Right cardiac atrium (tissue), 5 donors: ENCODE data around the gene TTLL12. TPM values are rescaled to one million over a fixed set of nuclear protein-coding genes. Genes with fewer than 3 reads are reported as not detected.

Experiments
- ATAC-seq, 2 donors: fragments of 200-7000 bp; cut with Tn5 transposase; one replicate each; pipeline versions ENCODE4 v1.8.0 to v1.9.1; 2020; ENCODE audit warnings: moderate library complexity in 2 of 2, mild to moderate bottlenecking in 1 of 2
- DNase-seq, 3 donors: peaks; one replicate each; pipeline ENCODE4 v3.0.0-alpha.2; 2020
- H3K27ac ChIP-seq: one replicate; pipeline ENCODE4 v1.5.1; 2013; ENCODE audit warnings: mild to moderate bottlenecking, low read length, control low read depth, moderate library complexity
- H3K27me3 ChIP-seq: one replicate; pipeline ENCODE4 v1.6.1; 2013; ENCODE audit not compliant: control insufficient read depth, insufficient read depth
- H3K4me1 ChIP-seq: one replicate; pipeline ENCODE4 v1.6.1; 2013; ENCODE audit warnings: low read length; ENCODE audit not compliant: control insufficient read depth, insufficient read depth
- H3K4me3 ChIP-seq: one replicate; pipeline ENCODE4 v1.5.1; 2013; ENCODE audit warnings: low read length, control low read depth
- H3K9me3 ChIP-seq: one replicate; pipeline ENCODE4 v1.6.1; 2013; ENCODE audit warnings: low read length; ENCODE audit not compliant: control insufficient read depth
- WGBS: extraction: QIAGEN DNeasy Blood & Tissue Kit; methylation state at CpG from one replicate; pipeline ENCODE4 v1.1.7; 2013; 5-methylcytosine and 5-hydroxymethylcytosine counted together
- intact Hi-C, 4 donors: fragments of 100-400 bp; cut with DNase I; formaldehyde crosslinking; loops; one replicate each; pipeline versions ENCODE4 v1.11.0 to v1.14.0; 2022 to 2023
- polyA plus RNA-seq: library from polyadenylated mRNA; stranded (reverse); fragments of 200-250 nt; gene quantifications from one replicate; pipeline ENCODE4 v1.2.3, GENCODE V29; 2013
- total RNA-seq, 4 donors: library from RNA; stranded (reverse); fragmentation: NEBNext Ultra II Directional; extraction: Animal tissue kit (Norgen Biotek cat#: 25700); gene quantifications; one replicate each; pipeline ENCODE4 v1.2.1, GENCODE V29; 2021
- donor health status: healthy with polysubstance abuse.
- donor health status: DM: no; HTN: yes; CAD: no.
- donor health status: DM: no; HTN: no; CAD: no.
- donor health status: DM: no; HTN: yes; CAD: no; lungs with severe emphysema.
- donor health status: DM: yes; HTN: yes; CAD: no.

Gene TTLL12
- total and polyA plus RNA-seq, 5 donors: 6.9 to 11.0 (median 10.1) TPM

GRCh38 chr22:43131773-43132501 is 55.0 kb downstream of the TTLL12 start:
- DNase-seq: peak; percentile 65 to 86 (median 84)
- intact Hi-C loops: no loop called here
- Histone ChIP-seq H3K27ac (no peak overlapping the region), H3K4me1 (peaks cover 9% of the 10 kb centered on the region), H3K27me3 (no peaks in the 10 kb centered on the region), H3K4me3 (no peak overlapping the region), H3K9me3 (no peaks in the 10 kb centered on the region)
- ATAC-seq: peak; percentile 65 to 70
- 55% methylated on average over 17 of the region's 17 CpGs for WGBS

- DNase-seq (no peak), ATAC-seq (no peak)
- WGBS: 63% methylated on average over 16 of the region's 16 CpGs
- intact Hi-C loops: no loop called here
- Histone ChIP-seq H3K9me3 (no peaks in the 10 kb centered on the region), H3K4me1 (peaks cover 7% of the 10 kb centered on the region), H3K27ac (no peak overlapping the region), H3K27me3 (no peaks in the 10 kb centered on the region), H3K4me3 (no peak overlapping the region)
Observed at GRCh38 chr22:43129426-43130425, 57.2 kb downstream of the TTLL12 start.

GRCh38 chr22:43128928-43129424 is 58.0 kb downstream of the TTLL12 start:
- intact Hi-C loops: no loop called here
- no peaks in the 10 kb centered on the region for H3K9me3 ChIP-seq
- ATAC-seq: no peak

GRCh38 chr22:43128116-43128515 is 58.8 kb downstream of the TTLL12 start:
- H3K4me1 ChIP-seq: peaks cover 7% of the 10 kb centered on the region
- H3K27ac ChIP-seq: no peak overlapping the region
- no peaks in the 10 kb centered on the region for H3K27me3 ChIP-seq
- intact Hi-C loops: no loop called here
- DNase-seq (no peak), ATAC-seq (no peak)
- H3K9me3 ChIP-seq: no peaks in the 10 kb centered on the region
- H3K4me3 ChIP-seq: no peak overlapping the region
- 63% methylated on average over 13 of the region's 13 CpGs for WGBS

More at GRCh38 chr22:43128928-43129424, 58.0 kb downstream of the TTLL12 start:
- DNase-seq: no peak
- peaks cover 7% of the 10 kb centered on the region for H3K4me1 ChIP-seq
- H3K27me3 ChIP-seq: no peaks in the 10 kb centered on the region
- no peak overlapping the region for H3K27ac ChIP-seq
- H3K4me3 ChIP-seq: no peak overlapping the region
- WGBS: 61% methylated on average over 20 of the region's 20 CpGs

GRCh38 chr22:43127166-43127908 is 59.6 kb downstream of the TTLL12 start:
- 88% methylated on average over 17 of the region's 17 CpGs for WGBS
- H3K4me3 ChIP-seq: no peak overlapping the region
- ATAC-seq: no peak
- no peaks in the 10 kb centered on the region for H3K27me3 ChIP-seq
- no peak overlapping the region for H3K27ac ChIP-seq
- H3K4me1 ChIP-seq: peaks cover 7% of the 10 kb centered on the region
- H3K9me3 ChIP-seq: no peaks in the 10 kb centered on the region
- no peak for DNase-seq
- intact Hi-C loops: no loop called here

GRCh38 chr22:43126501-43127165 is 60.3 kb downstream of the TTLL12 start:
- ATAC-seq (peak in 1 of 2 donors; percentile 30), DNase-seq (no peak)
- no peak overlapping the region for H3K27ac ChIP-seq
- H3K27me3 ChIP-seq: no peaks in the 10 kb centered on the region
- no peak overlapping the region for H3K4me3 ChIP-seq
- H3K9me3 ChIP-seq: no peaks in the 10 kb centered on the region
- WGBS: 57% methylated on average over 5 of the region's 5 CpGs
- intact Hi-C loops: no loop called here
- peaks cover 4% of the 10 kb centered on the region for H3K4me1 ChIP-seq

GRCh38 chr22:43118953-43119458 is 67.9 kb downstream of the TTLL12 start:
- peak in 1 of 2 donors; percentile 53 for ATAC-seq
- peak in 1 of 3 donors; percentile 11 for DNase-seq
- Histone ChIP-seq H3K4me1 (no peaks in the 10 kb centered on the region), H3K27me3 (no peaks in the 10 kb centered on the region), H3K9me3 (no peaks in the 10 kb centered on the region), H3K4me3 (no peak overlapping the region), H3K27ac (no peak overlapping the region)
- WGBS: 81% methylated on average over 7 of the region's 7 CpGs
- intact Hi-C loops: no loop called here

- ATAC-seq: peak; percentile 46 to 63
- H3K27me3 ChIP-seq: no peaks in the 10 kb centered on the region
- WGBS: 79% methylated on average over 21 of the region's 21 CpGs
- DNase-seq: peak in 1 of 3 donors; percentile 60
- H3K9me3 ChIP-seq: no peaks in the 10 kb centered on the region
- intact Hi-C loops: no loop called here
- H3K4me1 ChIP-seq: no peaks in the 10 kb centered on the region
- no peak overlapping the region for H3K27ac ChIP-seq
- no peak overlapping the region for H3K4me3 ChIP-seq
Observed at GRCh38 chr22:43118024-43118849, 68.7 kb downstream of the TTLL12 start.

GRCh38 chr22:43116932-43117331 is 70.0 kb downstream of the TTLL12 start:
- intact Hi-C loops: no loop called here

More at GRCh38 chr22:43116932-43117331, 70.0 kb downstream of the TTLL12 start:
- WGBS: 93% methylated on average over 7 of the region's 7 CpGs
- no peaks in the 10 kb centered on the region for H3K4me1 ChIP-seq
- no peak overlapping the region for H3K4me3 ChIP-seq
- no peak overlapping the region for H3K27ac ChIP-seq
- DNase-seq (peak in 1 of 3 donors; percentile 63), ATAC-seq (no peak)
- H3K9me3 ChIP-seq: no peaks in the 10 kb centered on the region
- no peaks in the 10 kb centered on the region for H3K27me3 ChIP-seq
